Astrocyte (in vitro differentiated cells and primary cell): Measurements from ENCODE around the gene UHRF1. TPM values are rescaled to one million over a fixed set of nuclear protein-coding genes. Genes with fewer than 3 reads are reported as not detected.

ENCODE experiments used
- DNase-seq: peaks from one replicate; pipeline ENCODE4 v3.0.0-alpha.2; 2010; ENCODE audit warnings: low read depth
- FAIRE-seq: peaks from 2 replicates; lab custom pipeline; 2011; peaks lifted over from hg19 to GRCh38; lab: Jason Lieb, UNC
- H2AFZ ChIP-seq: 2 replicates; pipeline ENCODE4 v1.6.0; 2012; ENCODE audit warnings: low read depth, low read length, inconsistent platforms
- H3K27ac ChIP-seq: 2 replicates; pipeline ENCODE4 v1.5.1; 2011; ENCODE audit warnings: low read depth, low read length, inconsistent platforms
- H3K27me3 ChIP-seq: 2 replicates; pipeline ENCODE4 v1.6.0; 2011; ENCODE audit warnings: low read length, inconsistent platforms; ENCODE audit not compliant: insufficient read depth
- H3K36me3 ChIP-seq: 2 replicates; pipeline ENCODE4 v1.5.1; 2011; ENCODE audit warnings: low read length, inconsistent platforms; ENCODE audit not compliant: insufficient read depth
- H3K4me1 ChIP-seq: 2 replicates; pipeline ENCODE4 v1.5.1; 2011; ENCODE audit warnings: low read length, inconsistent platforms; ENCODE audit not compliant: insufficient read depth
- H3K4me2 ChIP-seq: 2 replicates; pipeline ENCODE4 v1.6.0; 2012; ENCODE audit warnings: low read length, inconsistent platforms
- H3K4me3 ChIP-seq: 2 replicates; pipeline ENCODE4 v1.5.1; 2011; ENCODE audit warnings: low read depth, mild to moderate bottlenecking, low read length, inconsistent platforms; ENCODE audit not compliant: insufficient read depth
- H3K79me2 ChIP-seq: 2 replicates; pipeline ENCODE4 v1.6.0; 2012; ENCODE audit warnings: mild to moderate bottlenecking, low read length, inconsistent platforms; ENCODE audit not compliant: insufficient read depth
- H3K9ac ChIP-seq: 2 replicates; pipeline ENCODE4 v1.6.0; 2012; ENCODE audit warnings: mild to moderate bottlenecking, low read length, inconsistent platforms
- H3K9me3 ChIP-seq: 2 replicates; pipeline ENCODE4 v1.5.1; 2012; ENCODE audit warnings: low read depth, mild to moderate bottlenecking, low read length, inconsistent platforms; ENCODE audit not compliant: insufficient read depth
- H4K20me1 ChIP-seq: 2 replicates; pipeline ENCODE4 v1.6.0; 2012; ENCODE audit warnings: low read length, inconsistent platforms; ENCODE audit not compliant: insufficient read depth
- H3K27ac Mint-ChIP-seq: one replicate; pipeline ENCODE4 v1.8.0; 2021; ENCODE audit warnings: mild to moderate bottlenecking, mixed read lengths; ENCODE audit not compliant: unreplicated experiment
- H3K27me3 Mint-ChIP-seq: one replicate; pipeline ENCODE4 v1.8.0; 2021; ENCODE audit warnings: low read depth, mixed read lengths; ENCODE audit not compliant: unreplicated experiment
- H3K36me3 Mint-ChIP-seq: one replicate; pipeline ENCODE4 v1.8.0; 2021; ENCODE audit warnings: low read depth, mixed read lengths; ENCODE audit not compliant: unreplicated experiment
- H3K4me1 Mint-ChIP-seq: one replicate; pipeline ENCODE4 v1.8.0; 2021; ENCODE audit warnings: low read depth, mixed read lengths; ENCODE audit not compliant: unreplicated experiment
- H3K4me3 Mint-ChIP-seq: one replicate; pipeline ENCODE4 v1.8.0; 2021; ENCODE audit warnings: mild to moderate bottlenecking, moderate library complexity, mixed read lengths; ENCODE audit not compliant: unreplicated experiment
- H3K9me3 Mint-ChIP-seq: one replicate; pipeline ENCODE4 v1.8.0; 2021; ENCODE audit warnings: mild to moderate bottlenecking, mixed read lengths; ENCODE audit not compliant: unreplicated experiment
- EZH2 ChIP-seq: IDR thresholded peaks from 2 replicates; pipeline ENCODE4 v1.6.1; 2012; ENCODE audit warnings: mild to moderate bottlenecking, low read length, inconsistent platforms; ENCODE audit not compliant: insufficient read depth
- total RNA-seq: library from RNA; stranded (reverse); gene quantifications from 2 replicates; pipeline ENCODE4 v1.2.1, GENCODE V29; 2021
- TF ChIP-seq, protein P1 (sequence below): IDR thresholded peaks from 2 replicates; pipeline ENCODE4 v1.5.1; 2011; ENCODE audit warnings: low read depth, mild to moderate bottlenecking, inconsistent platforms, low read length, moderate library complexity; ENCODE audit not compliant: insufficient read depth

The UHRF1 gene
- total RNA-seq, 1 donor from 2014 or later, result 16.2 TPM

DNA sequence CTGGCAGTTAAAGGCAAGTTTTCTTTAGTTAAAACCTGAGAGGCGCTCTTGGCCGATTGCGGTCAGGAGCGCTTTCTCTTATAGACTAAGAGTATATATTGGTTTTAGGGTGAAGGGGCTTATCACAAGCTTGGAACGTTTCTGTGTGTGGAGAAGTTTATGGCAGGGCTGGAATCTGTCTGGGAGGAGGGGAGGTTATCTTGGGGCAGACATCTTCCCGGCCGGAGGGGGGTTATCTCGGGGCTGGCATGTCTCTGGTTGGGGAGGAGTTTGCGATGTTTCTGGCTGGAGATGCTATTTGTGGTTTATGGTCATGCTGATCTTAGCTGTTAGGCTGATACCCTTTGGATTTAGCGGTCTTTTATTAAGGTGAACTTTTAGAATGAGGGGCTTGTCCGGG is 78.0 kb downstream of the UHRF1 start:
- peaks cover 39% of the 10 kb centered on the region for H3K4me1 Mint-ChIP-seq
- Histone ChIP-seq H3K4me1 (peaks cover 20% of the 10 kb centered on the region), H3K27ac (no peak overlapping the region), H3K9me3 (no peaks in the 10 kb centered on the region), H3K36me3 (no peaks in the 10 kb centered on the region), H2AFZ (no peak overlapping the region), H3K79me2 (peaks cover 93% of the 10 kb centered on the region), H4K20me1 (peaks cover 91% of the 10 kb centered on the region), H3K4me3 (no peak overlapping the region), H3K9ac (peak overlapping the region; percentile 67), H3K27me3 (no peaks in the 10 kb centered on the region), H3K4me2 (peak overlapping the region; percentile 75)
- no peak for DNase-seq
- peaks cover 4% of the 10 kb centered on the region for H3K36me3 Mint-ChIP-seq
- no peaks in the 10 kb centered on the region for H3K27me3 Mint-ChIP-seq
- no peak for FAIRE-seq
- no peak for TF ChIP-seq EZH2
- TF ChIP-seq, protein P1, sequence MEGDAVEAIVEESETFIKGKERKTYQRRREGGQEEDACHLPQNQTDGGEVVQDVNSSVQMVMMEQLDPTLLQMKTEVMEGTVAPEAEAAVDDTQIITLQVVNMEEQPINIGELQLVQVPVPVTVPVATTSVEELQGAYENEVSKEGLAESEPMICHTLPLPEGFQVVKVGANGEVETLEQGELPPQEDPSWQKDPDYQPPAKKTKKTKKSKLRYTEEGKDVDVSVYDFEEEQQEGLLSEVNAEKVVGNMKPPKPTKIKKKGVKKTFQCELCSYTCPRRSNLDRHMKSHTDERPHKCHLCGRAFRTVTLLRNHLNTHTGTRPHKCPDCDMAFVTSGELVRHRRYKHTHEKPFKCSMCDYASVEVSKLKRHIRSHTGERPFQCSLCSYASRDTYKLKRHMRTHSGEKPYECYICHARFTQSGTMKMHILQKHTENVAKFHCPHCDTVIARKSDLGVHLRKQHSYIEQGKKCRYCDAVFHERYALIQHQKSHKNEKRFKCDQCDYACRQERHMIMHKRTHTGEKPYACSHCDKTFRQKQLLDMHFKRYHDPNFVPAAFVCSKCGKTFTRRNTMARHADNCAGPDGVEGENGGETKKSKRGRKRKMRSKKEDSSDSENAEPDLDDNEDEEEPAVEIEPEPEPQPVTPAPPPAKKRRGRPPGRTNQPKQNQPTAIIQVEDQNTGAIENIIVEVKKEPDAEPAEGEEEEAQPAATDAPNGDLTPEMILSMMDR, result no peak
- H3K4me3 Mint-ChIP-seq, result peak overlapping the region; percentile 71
- no peaks in the 10 kb centered on the region for H3K9me3 Mint-ChIP-seq
- peak overlapping the region; percentile 94 for H3K27ac Mint-ChIP-seq

DNA sequence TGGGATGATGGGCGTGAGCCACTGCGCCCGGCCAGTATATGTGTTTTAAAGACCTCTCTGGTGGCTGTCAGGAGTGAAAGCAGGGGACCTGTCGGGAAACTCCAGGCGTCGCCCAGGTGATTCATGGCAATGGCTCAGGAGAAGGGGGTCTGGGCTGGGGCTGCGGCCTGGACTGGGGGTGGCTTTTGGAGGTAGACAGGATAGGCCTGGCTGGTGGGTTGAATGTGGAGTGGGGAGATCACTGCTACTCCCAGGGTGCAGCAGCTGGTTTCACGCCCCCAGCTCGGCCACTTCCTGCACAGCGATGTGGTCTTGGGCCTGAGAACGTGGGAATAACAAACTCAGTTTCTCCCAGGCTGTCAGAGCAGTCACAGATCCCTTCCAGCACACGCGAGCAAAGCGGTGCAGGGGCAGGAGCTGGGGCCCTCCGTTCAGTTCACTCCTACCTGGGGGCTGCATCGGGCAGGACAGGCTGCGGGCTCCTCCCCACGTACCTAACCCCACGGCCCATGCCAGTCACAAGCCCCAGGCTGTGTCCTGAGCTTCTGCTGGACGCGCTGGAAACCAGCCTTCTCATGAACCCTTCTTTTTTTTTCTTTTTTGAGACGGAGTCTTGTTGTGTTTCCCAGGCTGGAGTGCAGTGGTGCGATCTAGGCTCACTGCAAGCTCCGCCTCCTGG is 78.5 kb downstream of the UHRF1 start:
- Histone ChIP-seq H2AFZ (no peak overlapping the region), H3K27ac (peak overlapping the region; percentile 80)
- peak overlapping the region; percentile 71 for H3K4me3 Mint-ChIP-seq

More for the DNA sequence above, 78.5 kb downstream of the UHRF1 start:
- TF ChIP-seq, protein P1, result no peak
- no peak for TF ChIP-seq EZH2
- H3K27me3 ChIP-seq, result no peaks in the 10 kb centered on the region
- no peaks in the 10 kb centered on the region for H3K36me3 ChIP-seq
- peaks cover 20% of the 10 kb centered on the region for H3K4me1 ChIP-seq
- peak overlapping the region; percentile 75 for H3K4me2 ChIP-seq
- H3K9ac ChIP-seq, result peak overlapping the region; percentile 67
- FAIRE-seq (no peak), DNase-seq (peak; percentile 48)
- Mint-ChIP-seq H3K27me3 (no peaks in the 10 kb centered on the region), H3K4me1 (peaks cover 39% of the 10 kb centered on the region), H3K36me3 (peaks cover 4% of the 10 kb centered on the region), H3K9me3 (no peaks in the 10 kb centered on the region), H3K27ac (peak overlapping the region; percentile 94)
- H3K9me3 ChIP-seq, result no peaks in the 10 kb centered on the region
- peaks cover 95% of the 10 kb centered on the region for H3K79me2 ChIP-seq
- H4K20me1 ChIP-seq, result peaks cover 93% of the 10 kb centered on the region
- H3K4me3 ChIP-seq, result no peak overlapping the region
